Endothelial cell of umbilical vein (primary cell): Measurements from ENCODE around the gene CDC20.

Source experiments
- CTCF ChIP-seq, 2 donors: IDR thresholded peaks; 1 replicate in 1 of 2; 2 replicates in 1 of 2; pipeline ENCODE4 v1.5.1; 2011; ENCODE audit warnings: low read length in 2 of 2, mild to moderate bottlenecking in 2 of 2, moderate library complexity in 2 of 2, control low read depth in 1 of 2, inconsistent platforms in 1 of 2, low read depth in 1 of 2; ENCODE audit not compliant: insufficient read depth in 1 of 2; ENCODE audit errors: extremely low read depth in 1 of 2
- EZH2 ChIP-seq: IDR thresholded peaks from 2 replicates; pipeline ENCODE4 v1.6.1; 2012; ENCODE audit warnings: borderline replicate concordance, low read depth, mild to moderate bottlenecking, moderate library complexity, low read length, inconsistent platforms; ENCODE audit not compliant: severe bottlenecking
- GATA2 ChIP-seq: IDR thresholded peaks from 2 replicates; pipeline ENCODE4 v1.7.0; 2011; ENCODE audit warnings: low read depth, mild to moderate bottlenecking, moderate library complexity, mixed read lengths, low read length; ENCODE audit not compliant: insufficient read length, insufficient read depth
- MAX ChIP-seq: IDR thresholded peaks from 2 replicates; pipeline ENCODE4 v1.6.1; 2011; ENCODE audit not compliant: insufficient read depth, insufficient read length
- POLR2A ChIP-seq: IDR thresholded peaks from 2 replicates; pipeline ENCODE4 v1.6.1; 2012; ENCODE audit warnings: low read depth, mild to moderate bottlenecking, control low read depth, low read length

- TF ChIP-seq POLR2A (no peak), GATA2 (no peak), CTCF (IDR thresholded peaks at IDR 0.05; ENCODE audit: extremely low read depth in 1 of 2, insufficient read depth in 1 of 2, low read depth in 1 of 2, low read length in 2 of 2) (no peak), MAX (no peak), EZH2 (no peak)
Measured at GRCh38 chr1:43315481-43315880, 43.3 kb upstream of the CDC20 start.
